GM10248 (cell line): Measurements from ENCODE around the gene PSMB8.

ENCODE experiments used
- CTCF ChIA-PET: fragments of 300-600 bp; sonication (Branson Sonifier 250); formaldehyde crosslinking; extraction: SDS; loops from one replicate; lab custom pipeline; 2021; ENCODE audit warnings: antibody characterized with exemption; lab: Yijun Ruan, JAX
- POLR2A ChIA-PET: fragments of 350-650 bp; sonication (Branson Sonifier 250); formaldehyde crosslinking; extraction: SDS; loops from one replicate; lab custom pipeline; 2020; ENCODE audit warnings: antibody characterized with exemption; lab: Yijun Ruan, JAX
- DNase-seq: peaks from one replicate; pipeline ENCODE4 v3.0.0; 2012; ENCODE audit errors: extremely low spot score
- TF ChIP-seq, protein P1 (sequence below): IDR thresholded peaks from 2 replicates; pipeline ENCODE4 v1.5.1; 2012; ENCODE audit warnings: mild to moderate bottlenecking, low read depth; ENCODE audit errors: extremely low read depth, missing control alignments, control extremely low read depth

The PSMB8 gene

DNA sequence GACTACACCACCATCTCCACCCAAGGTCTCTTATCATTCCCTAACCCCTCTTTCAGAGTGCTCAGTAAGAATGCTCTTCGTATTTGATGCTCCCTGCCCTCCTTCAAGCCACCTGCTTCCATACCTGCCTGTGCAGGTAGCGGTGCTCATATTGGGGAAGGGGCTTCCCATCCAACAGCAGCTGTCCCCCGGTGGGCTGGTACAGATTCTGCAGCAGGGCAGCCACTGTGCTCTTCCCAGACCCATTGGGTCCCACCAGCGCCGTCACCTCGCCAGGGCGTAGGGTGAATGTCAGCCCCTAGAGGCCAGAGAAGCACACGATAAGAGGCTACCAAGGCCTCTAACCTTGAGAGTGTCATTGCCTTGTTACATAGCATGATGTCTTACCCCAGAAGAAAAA lies 3.9 kb upstream of the PSMB8 start:
- TF ChIP-seq, protein P1, sequence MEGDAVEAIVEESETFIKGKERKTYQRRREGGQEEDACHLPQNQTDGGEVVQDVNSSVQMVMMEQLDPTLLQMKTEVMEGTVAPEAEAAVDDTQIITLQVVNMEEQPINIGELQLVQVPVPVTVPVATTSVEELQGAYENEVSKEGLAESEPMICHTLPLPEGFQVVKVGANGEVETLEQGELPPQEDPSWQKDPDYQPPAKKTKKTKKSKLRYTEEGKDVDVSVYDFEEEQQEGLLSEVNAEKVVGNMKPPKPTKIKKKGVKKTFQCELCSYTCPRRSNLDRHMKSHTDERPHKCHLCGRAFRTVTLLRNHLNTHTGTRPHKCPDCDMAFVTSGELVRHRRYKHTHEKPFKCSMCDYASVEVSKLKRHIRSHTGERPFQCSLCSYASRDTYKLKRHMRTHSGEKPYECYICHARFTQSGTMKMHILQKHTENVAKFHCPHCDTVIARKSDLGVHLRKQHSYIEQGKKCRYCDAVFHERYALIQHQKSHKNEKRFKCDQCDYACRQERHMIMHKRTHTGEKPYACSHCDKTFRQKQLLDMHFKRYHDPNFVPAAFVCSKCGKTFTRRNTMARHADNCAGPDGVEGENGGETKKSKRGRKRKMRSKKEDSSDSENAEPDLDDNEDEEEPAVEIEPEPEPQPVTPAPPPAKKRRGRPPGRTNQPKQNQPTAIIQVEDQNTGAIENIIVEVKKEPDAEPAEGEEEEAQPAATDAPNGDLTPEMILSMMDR: no peak
- POLR2A ChIA-PET: no interaction called here
- DNase-seq: no peak
- CTCF ChIA-PET: interaction anchor here (1.0 to 11.2 kb wide), 3 partner anchors 9 to 20 kb away, joined by 3 to 339 read pairs (median 38); partner anchors contain the start of genes PSMB9 and TAP1

DNA sequence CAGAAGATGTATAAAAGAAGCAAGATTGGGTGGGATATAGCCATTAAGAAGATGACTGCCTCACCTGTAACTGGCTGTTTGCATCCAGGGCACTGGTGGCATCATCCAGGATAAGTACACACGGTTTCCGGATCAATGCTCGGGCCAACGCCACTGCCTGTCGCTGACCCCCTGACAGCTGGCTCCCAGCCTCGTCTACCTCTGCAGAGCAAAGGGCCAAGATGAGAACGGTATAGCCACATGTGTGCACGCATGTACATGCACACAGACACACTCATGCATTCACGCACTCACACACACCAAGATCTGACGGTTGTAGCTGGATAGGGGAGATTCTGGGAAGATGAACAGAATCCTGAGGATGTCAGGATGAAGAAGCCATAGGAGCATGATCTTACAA lies 3.2 kb upstream of the PSMB8 start:
- TF ChIP-seq, protein P1: no peak
- ChIA-PET POLR2A (interaction anchor here (0.6 to 3.4 kb wide), 2 partner anchors 125 to 408 kb away, joined by 3 to 37 read pairs; no protein-coding TSS in a partner anchor), CTCF (interaction anchor here (1.2 to 11.2 kb wide), 4 partner anchors 12 to 39 kb away, joined by 3 to 339 read pairs (median 24); partner anchors contain the start of genes PSMB9 and TAP1)
- DNase-seq: no peak

DNA sequence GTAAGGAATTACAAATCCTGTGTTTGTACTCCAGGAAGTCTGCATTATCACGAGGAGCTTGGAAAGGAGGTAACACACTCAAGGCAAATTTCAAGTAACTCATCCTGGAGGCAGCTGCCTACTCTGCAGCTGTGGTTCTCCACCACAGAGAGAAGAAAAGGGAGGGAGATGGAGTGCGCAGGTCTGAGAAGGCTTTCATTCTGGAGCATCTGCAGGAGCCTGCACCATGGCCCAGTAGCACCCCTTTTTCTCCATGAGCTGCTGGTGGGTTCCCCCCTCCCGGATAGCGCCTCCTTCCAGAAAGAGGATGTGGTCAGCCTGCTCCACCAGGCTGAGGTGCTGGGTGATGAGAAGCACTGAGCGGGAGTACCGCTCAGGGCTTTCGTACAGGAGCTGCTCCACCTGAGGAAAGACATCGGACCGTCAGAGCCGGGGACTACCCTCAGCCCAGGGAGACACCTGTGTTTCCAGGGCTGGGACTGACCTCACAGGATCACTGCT lies 1.6 kb upstream of the PSMB8 start:
- DNase-seq: peak; percentile 43
- POLR2A ChIA-PET: interaction anchor here (0.6 to 5.3 kb wide), 7 partner anchors 9 to 432 kb away, joined by 3 to 44 read pairs (median 3); partner anchors contain the start of genes B3GALT4, PSMB9 and TAP1
- CTCF ChIA-PET: interaction anchor here (0.8 to 11.2 kb wide), 14 partner anchors 14 to 414 kb away, joined by 3 to 339 read pairs (median 6); partner anchors contain the start of genes PSMB9 and TAP1
- TF ChIP-seq, protein P1: no peak

DNA sequence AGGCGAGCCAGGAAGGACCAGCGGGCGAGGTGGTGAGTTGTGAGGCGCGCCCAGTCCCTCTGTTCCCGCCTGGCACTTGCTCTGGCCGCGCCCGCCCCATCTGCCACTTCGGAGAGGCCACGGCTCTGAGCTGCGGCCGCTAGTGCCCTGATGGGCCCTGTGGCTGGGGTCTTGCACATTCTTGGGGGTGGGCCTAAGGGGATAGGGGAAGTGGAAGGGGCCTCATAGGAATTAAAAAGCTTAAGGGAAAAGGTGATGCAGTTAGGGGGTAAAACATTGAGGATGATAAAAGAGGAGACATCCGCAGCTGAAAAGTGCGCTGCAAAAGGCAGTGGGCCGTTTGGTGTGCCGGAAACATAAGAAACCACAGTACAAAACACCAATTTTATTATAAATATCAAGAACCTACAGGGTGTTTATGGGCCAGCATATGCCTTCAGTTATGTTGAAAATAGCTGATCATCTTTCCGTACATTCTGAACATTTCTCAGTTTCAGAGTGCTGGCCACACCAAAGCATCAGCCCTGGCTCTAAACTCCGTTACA lies 1.1 kb upstream of the PSMB8 start:
- DNase-seq: no peak
- ChIA-PET CTCF (interaction anchor here (0.8 to 11.2 kb wide), 14 partner anchors 15 to 414 kb away, joined by 3 to 339 read pairs (median 6); partner anchors contain the start of genes PSMB9 and TAP1), POLR2A (interaction anchor here (0.5 to 5.3 kb wide), 8 partner anchors 9 to 432 kb away, joined by 3 to 44 read pairs (median 3); partner anchors contain the start of genes B3GALT4, PSMB9 and TAP1)
- TF ChIP-seq, protein P1: no peak

DNA sequence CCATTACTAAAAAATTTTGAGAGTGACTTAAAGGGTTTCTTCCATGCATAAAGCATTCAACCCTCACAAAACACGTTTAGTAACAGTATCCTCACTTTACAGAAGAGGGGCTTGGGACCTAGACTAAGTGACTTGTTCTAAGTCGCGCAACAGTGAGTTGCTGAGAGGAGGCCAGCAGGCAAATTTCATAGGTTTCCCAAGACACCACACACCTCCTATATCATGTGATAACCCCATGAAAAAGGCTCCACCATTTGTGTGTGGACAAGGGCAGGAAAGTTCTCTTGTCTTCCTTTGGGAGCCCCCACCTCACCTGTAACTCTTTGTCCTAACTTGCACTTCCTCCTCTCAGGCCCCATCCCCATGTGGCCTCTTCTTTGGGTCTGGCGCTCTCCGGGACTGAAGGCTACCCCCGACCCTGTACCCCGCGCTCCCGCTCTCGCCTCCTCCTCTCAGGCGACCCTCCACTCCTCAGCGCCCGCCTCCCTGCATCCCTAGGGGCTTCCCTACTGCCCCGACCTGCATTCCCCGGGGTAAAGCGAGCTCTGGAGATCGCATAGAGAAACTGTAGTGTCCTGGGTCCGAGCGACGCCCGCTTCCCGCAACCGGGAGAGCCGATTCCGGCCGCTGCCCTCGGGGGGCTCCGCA lies 392 bp downstream of the PSMB8 start:
- no peak for DNase-seq
- ChIA-PET POLR2A (interaction anchor here (3.4 to 5.3 kb wide), 2 partner anchors 11 to 128 kb away, joined by 37 to 44 read pairs; partner anchors contain the start of genes PSMB9 and TAP1), CTCF (interaction anchor here (11.2 kb wide), 1 partner anchor 16 kb away, joined by 339 read pairs; the partner anchor contains the start of genes PSMB9 and TAP1)
- TF ChIP-seq, protein P1: no peak

DNA sequence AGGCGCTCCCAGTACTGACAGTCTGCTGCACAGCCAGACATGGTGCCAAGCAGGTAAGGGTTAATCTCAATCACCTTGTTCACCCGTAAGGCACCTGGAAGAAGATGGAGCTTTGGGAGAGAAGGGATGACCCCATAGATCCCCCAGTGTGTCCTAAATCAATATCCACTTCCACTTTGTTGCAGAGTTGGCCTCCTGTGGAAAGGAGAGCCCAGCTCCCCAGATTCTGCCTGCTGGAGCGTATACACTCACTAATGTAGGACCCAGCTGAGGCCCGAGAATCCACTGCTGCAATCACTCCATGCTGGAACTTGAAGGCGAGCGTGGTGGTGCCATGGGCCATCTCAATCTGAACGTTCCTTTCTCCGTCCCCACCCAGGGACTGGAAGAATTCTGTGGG lies 1.2 kb downstream of the PSMB8 start:
- CTCF ChIA-PET: interaction anchor here (0.9 to 11.2 kb wide), 5 partner anchors 17 to 429 kb away, joined by 3 to 339 read pairs (median 4); partner anchors contain the start of genes PSMB9 and TAP1
- POLR2A ChIA-PET: interaction anchor here (5.3 kb wide), 1 partner anchor 12 kb away, joined by 44 read pairs; the partner anchor contains the start of genes PSMB9 and TAP1
- no peak for DNase-seq
- TF ChIP-seq, protein P1: no peak
